Bronchial epithelial cell (primary cell): ENCODE data around the gene ITM2C. TPM values are rescaled to one million over a fixed set of nuclear protein-coding genes. Genes with fewer than 3 reads are reported as not detected.

ENCODE experiments used
- DNase-seq: peaks from one replicate; pipeline ENCODE4 v3.0.0-alpha.2; 2010; ENCODE audit warnings: low read depth
- FAIRE-seq: peaks from 2 replicates; lab custom pipeline; 2011; peaks lifted over from hg19 to GRCh38; lab: Jason Lieb, UNC
- H3K27me3 ChIP-seq: 2 replicates; pipeline ENCODE4 v1.5.1; 2011; ENCODE audit warnings: low read length; ENCODE audit not compliant: control insufficient read depth, insufficient read depth
- H3K36me3 ChIP-seq: 2 replicates; pipeline ENCODE4 v1.5.1; 2011; ENCODE audit warnings: low read length; ENCODE audit not compliant: control insufficient read depth, insufficient read depth
- H3K4me3 ChIP-seq: 2 replicates; pipeline ENCODE4 v1.5.1; 2011; ENCODE audit warnings: mild to moderate bottlenecking, low read depth, low read length, control low read depth
- total RNA-seq: library from RNA; depleted of rRNA; stranded (reverse); fragments of >200 nt; gene quantifications from 2 replicates; pipeline ENCODE4 v1.2.1, GENCODE V29; 2014
- TF ChIP-seq, protein P1 (sequence below): IDR thresholded peaks from 2 replicates; pipeline ENCODE4 v1.5.1; 2011; ENCODE audit warnings: mild to moderate bottlenecking, moderate library complexity, low read length, control low read depth, inconsistent platforms; ENCODE audit not compliant: insufficient read depth, severe bottlenecking

Gene ITM2C
- total RNA-seq, 1 donor from 2014 or later, result 20.3 TPM

DNA sequence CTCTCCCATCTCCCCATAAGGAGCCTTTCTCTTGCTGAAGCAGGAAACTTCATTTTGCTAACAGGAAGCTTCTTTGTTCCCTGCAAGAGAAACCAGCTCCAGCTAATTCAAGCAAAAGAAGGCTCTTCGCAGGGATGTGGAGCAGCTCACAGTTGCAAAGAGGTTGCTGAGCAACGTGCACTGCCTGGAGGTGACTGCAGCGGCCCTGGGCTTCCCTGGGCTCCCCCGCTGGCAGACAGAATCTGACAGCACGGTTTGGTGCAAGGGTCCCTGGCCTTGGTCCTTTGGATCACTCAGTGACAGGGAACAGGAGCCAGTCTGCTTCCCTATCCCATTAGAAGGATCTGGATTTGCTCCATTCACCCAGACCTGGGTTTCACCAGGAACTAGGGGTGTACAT, 34.5 kb downstream of the ITM2C start:
- TF ChIP-seq, protein P1, sequence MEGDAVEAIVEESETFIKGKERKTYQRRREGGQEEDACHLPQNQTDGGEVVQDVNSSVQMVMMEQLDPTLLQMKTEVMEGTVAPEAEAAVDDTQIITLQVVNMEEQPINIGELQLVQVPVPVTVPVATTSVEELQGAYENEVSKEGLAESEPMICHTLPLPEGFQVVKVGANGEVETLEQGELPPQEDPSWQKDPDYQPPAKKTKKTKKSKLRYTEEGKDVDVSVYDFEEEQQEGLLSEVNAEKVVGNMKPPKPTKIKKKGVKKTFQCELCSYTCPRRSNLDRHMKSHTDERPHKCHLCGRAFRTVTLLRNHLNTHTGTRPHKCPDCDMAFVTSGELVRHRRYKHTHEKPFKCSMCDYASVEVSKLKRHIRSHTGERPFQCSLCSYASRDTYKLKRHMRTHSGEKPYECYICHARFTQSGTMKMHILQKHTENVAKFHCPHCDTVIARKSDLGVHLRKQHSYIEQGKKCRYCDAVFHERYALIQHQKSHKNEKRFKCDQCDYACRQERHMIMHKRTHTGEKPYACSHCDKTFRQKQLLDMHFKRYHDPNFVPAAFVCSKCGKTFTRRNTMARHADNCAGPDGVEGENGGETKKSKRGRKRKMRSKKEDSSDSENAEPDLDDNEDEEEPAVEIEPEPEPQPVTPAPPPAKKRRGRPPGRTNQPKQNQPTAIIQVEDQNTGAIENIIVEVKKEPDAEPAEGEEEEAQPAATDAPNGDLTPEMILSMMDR, result no peak
- DNase-seq, result no peak
- peaks cover 7% of the 10 kb centered on the region for H3K27me3 ChIP-seq
- no peak for FAIRE-seq
- no peak overlapping the region for H3K4me3 ChIP-seq
- no peaks in the 10 kb centered on the region for H3K36me3 ChIP-seq

DNA sequence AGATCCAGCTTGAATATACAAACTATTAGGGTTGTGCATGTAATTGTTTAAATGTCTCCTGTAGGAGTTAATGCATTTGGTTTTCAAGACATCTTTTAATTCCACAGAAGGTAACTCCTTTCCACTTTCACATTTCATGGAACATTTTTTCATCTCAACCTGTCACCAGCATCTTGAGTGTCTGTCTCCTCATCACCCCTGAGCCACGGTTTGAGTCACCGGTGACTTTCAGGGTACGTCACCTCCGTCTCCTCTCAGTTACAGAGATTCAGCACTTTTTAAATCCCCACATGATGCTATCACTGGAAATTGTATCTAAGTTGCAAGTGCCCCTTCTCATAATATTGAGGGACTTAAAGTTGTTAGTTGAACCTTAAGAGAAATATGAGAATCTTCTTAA, 35.0 kb downstream of the ITM2C start:
- Histone ChIP-seq H3K27me3 (peaks cover 7% of the 10 kb centered on the region), H3K36me3 (no peaks in the 10 kb centered on the region), H3K4me3 (no peak overlapping the region)
- TF ChIP-seq, protein P1, result no peak
- no peak for FAIRE-seq
- no peak for DNase-seq

DNA sequence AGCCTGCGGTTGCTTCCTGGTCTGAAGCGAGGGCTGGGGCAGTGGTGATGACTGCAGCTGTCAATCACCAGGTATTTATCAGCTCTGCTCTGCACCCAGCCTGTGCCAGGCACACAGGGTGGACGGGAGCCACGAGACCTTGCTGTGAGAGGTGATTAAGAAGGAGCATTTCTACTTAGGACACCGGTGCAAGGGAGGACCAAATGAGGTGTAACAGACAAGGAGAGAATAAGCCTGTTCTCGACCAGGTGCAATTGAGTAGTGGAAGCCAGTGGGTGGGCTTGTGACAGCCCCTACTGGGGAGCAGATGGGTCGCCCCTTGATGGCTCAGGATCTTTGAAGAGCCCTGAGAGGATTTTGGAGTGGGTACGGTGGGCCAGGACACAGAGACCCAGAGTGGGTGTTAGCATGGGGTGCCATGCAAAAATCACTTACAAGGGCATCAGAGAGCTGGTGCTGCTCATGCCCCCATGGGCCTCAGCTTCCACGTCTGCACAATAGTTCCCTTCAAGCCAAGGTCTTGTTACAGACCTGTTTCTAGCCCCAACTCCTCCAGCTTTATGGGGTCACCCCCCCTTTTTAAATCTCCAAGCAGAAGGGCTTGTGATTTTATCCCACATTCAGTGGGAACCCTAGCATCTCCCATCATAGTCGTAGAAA, 35.7 kb downstream of the ITM2C start:
- Histone ChIP-seq H3K27me3 (peaks cover 7% of the 10 kb centered on the region), H3K4me3 (no peak overlapping the region), H3K36me3 (no peaks in the 10 kb centered on the region)
- no peak for FAIRE-seq
- TF ChIP-seq, protein P1, result no peak
- DNase-seq, result no peak

DNA sequence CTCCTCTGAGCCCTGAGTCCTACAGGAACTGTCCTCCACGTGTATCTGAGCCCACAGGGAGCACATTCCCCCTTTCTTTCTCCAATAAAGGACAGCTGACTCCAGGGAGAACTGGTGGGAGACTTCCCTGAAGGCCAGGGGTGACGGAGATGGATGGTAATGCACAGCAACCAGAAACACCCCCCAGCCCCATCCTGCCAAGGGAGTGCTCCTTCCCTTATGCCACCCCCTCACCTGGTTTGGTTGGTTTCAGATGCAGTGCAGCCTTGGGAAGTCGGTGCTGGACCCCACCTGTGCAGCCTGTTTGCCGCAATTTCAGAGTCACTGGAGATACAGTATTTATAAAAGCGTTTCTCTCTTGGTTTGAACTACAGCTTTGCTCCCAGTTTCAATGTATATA, 36.3 kb downstream of the ITM2C start:
- Histone ChIP-seq H3K4me3 (no peak overlapping the region), H3K27me3 (peaks cover 7% of the 10 kb centered on the region), H3K36me3 (no peaks in the 10 kb centered on the region)
- FAIRE-seq, result no peak
- TF ChIP-seq, protein P1, result no peak
- no peak for DNase-seq

DNA sequence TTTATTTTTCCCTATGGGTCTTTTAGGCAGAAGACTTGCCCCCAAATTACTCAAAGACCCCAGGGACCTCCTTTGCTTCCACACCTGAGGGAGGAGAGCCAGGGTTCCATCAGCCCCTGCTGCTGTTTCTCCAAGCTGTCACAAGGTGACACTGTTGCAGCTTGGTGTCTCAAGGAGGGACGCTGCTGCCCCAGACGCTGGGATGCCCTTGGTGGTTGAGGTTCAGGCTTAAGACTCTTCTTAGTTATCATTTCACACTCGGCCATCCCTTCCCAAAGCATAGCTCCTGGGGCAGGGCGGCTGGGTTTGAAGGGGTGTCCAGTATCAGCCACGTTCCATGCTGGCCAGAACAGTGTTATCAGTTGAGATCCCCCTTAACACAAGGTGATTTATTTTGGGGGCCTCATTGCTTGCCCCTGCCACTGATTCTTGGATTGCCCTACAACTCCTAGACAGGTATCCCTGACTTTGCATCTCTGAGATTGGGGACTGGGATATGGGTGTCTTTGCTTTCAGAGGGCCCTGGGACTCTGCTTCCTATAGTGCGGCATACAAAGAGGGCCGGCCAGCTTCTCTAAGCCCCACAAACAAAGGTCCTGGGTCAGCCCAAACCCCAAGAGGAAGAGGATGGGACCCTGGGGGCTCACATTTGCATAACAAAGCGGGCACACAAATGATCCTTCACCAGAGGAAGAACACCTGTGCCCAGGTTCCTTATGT, 37.6 kb downstream of the ITM2C start:
- TF ChIP-seq, protein P1, result peak; percentile 88
- H3K36me3 ChIP-seq, result no peaks in the 10 kb centered on the region
- peaks cover 5% of the 10 kb centered on the region for H3K27me3 ChIP-seq
- no peak overlapping the region for H3K4me3 ChIP-seq
- FAIRE-seq (no peak), DNase-seq (peak; percentile 39)
